Measurements from ENCODE around the gene ADAMTS4. TPM values are rescaled to one million over a fixed set of nuclear protein-coding genes. Genes with fewer than 3 reads are reported as not detected.

The ADAMTS4 gene
- total and polyA plus RNA-seq, 2 donors (not counting 3 experiments of a cell fraction or from before 2014, with no cell fraction given): 2.5 to 13.6 TPM

GRCh38 chr1:161222175-161223019 lies 23.5 kb upstream of the ADAMTS4 start:
- no peak overlapping the region for H3K4me2 ChIP-seq (ENCODE audit: insufficient read depth, low read length)
- no TSS peak for BruUV-seq (replicated peaks)
- H4K20me1 ChIP-seq (replicated peaks; ENCODE audit: control insufficient read depth, extremely low read depth, insufficient read depth, low read length): no peaks in the 10 kb centered on the region
- H3K79me2 ChIP-seq (ENCODE audit: control insufficient read depth, insufficient read depth, low read length): no peaks in the 10 kb centered on the region
- no peaks in the 10 kb centered on the region for H3K27me3 ChIP-seq (ENCODE audit: control insufficient read depth in 2 of 2, insufficient read depth in 2 of 2, low read length in 2 of 2)
- intact Hi-C loops (cut with micrococcal nuclease) (no loop called here), dilution Hi-C loops (cut with MboI; ENCODE audit: extremely low pct_ligation_motif_present, low sequenced_read_pairs) (no loop called here)
- H3K9me3 ChIP-seq (replicated peaks; ENCODE audit: control insufficient read depth, insufficient read depth, low read length): no peaks in the 10 kb centered on the region
- FAIRE-seq (no peak), DNase-seq (ENCODE audit: low read depth, low spot score) (no peak)
- ChIA-PET CTCF (interaction anchor here (0.9 to 5.4 kb wide), 4 partner anchors 12 to 160 kb away, joined by 3 to 55 read pairs (median 4); no protein-coding TSS in a partner anchor), POLR2A (interaction anchor here (0.6 kb wide), 2 partner anchors 16 to 227 kb away, joined by 3 to 4 read pairs; no protein-coding TSS in a partner anchor)
- no peaks in the 10 kb centered on the region for H3K9me1 ChIP-seq (replicated peaks; ENCODE audit: control insufficient read depth, extremely low read depth, insufficient read depth, low read length)
- H3K27ac ChIP-seq (ENCODE audit: insufficient read depth, low read depth, low read length): no peak overlapping the region
- peaks cover 12% of the 10 kb centered on the region for H3K4me1 ChIP-seq (ENCODE audit: control insufficient read depth, extremely low read depth, insufficient read depth, low read length)
- no peak overlapping the region for H3K9ac ChIP-seq (replicated peaks; ENCODE audit: extremely low read depth, insufficient read depth, low read length)
- TF ChIP-seq POLR2A (IDR thresholded peaks at IDR 0.05; ENCODE audit: low read depth, low read length) (no peak), CTCF (IDR thresholded peaks at IDR 0.05; ENCODE audit: extremely low read depth in 1 of 2, insufficient read depth in 1 of 2, low read depth in 1 of 2, low read length in 2 of 2) (no peak), EZH2 (IDR thresholded peaks at IDR 0.05; ENCODE audit: borderline replicate concordance, low read depth, low read length, severe bottlenecking) (no peak), GATA2 (IDR thresholded peaks at IDR 0.05; ENCODE audit: insufficient read depth, insufficient read length, low read depth, low read length) (no peak), MYC (IDR thresholded peaks at IDR 0.05; ENCODE audit: low read depth, low read length) (no peak), JUN (IDR thresholded peaks at IDR 0.05; ENCODE audit: borderline replicate concordance, insufficient read depth, insufficient read length, low read depth) (no peak)
- no peak overlapping the region for H2AFZ ChIP-seq (ENCODE audit: low read depth, low read length)
- no peaks in the 10 kb centered on the region for H3K36me3 ChIP-seq (ENCODE audit: control insufficient read depth in 2 of 2, extremely low read depth in 1 of 2, insufficient read depth in 2 of 2, low read length in 2 of 2)
- H3K4me3 ChIP-seq (replicated peaks in 1 of 3; ENCODE audit: insufficient read depth in 1 of 3, low read depth in 1 of 3, low read length in 3 of 3): no peak overlapping the region

All from endothelial cell of umbilical vein (primary cell).